Activated CD4-positive, alpha-beta T cell treated with anti-CD3 and anti-CD28 coated beads, Interleukin-2, amount 10 ng/mL, durations not matched to agents 24 days and 14 days (primary cell): ENCODE data around the gene MMGT1. TPM values are rescaled to one million over a fixed set of nuclear protein-coding genes. Genes with fewer than 3 reads are reported as not detected.

ENCODE experiments used
- DNase-seq: peaks from one replicate; pipeline ENCODE4 v3.0.0; 2022
- H3K27ac Mint-ChIP-seq: one replicate; pipeline ENCODE4 v1.8.0; 2022; ENCODE audit warnings: mild to moderate bottlenecking, mixed read lengths
- H3K27me3 Mint-ChIP-seq: one replicate; pipeline ENCODE4 v1.8.0; 2022; ENCODE audit warnings: mixed read lengths
- H3K36me3 Mint-ChIP-seq: one replicate; pipeline ENCODE4 v1.8.0; 2022; ENCODE audit warnings: low read depth, mild to moderate bottlenecking, mixed read lengths
- H3K4me1 Mint-ChIP-seq: one replicate; pipeline ENCODE4 v1.8.0; 2021; ENCODE audit warnings: mixed read lengths
- H3K4me3 Mint-ChIP-seq: one replicate; pipeline ENCODE4 v1.8.0; 2022; ENCODE audit warnings: mild to moderate bottlenecking, moderate library complexity, mixed read lengths
- H3K9me3 Mint-ChIP-seq: one replicate; pipeline ENCODE4 v1.8.0; 2021; ENCODE audit warnings: mixed read lengths
- intact Hi-C: fragments of 100-400 bp; cut with micrococcal nuclease; formaldehyde crosslinking; loops from one replicate; pipeline ENCODE4 v1.15.1; 2023
- total RNA-seq: library from RNA; stranded (reverse); gene quantifications from 2 replicates; pipeline ENCODE4 v1.2.3, GENCODE V29; 2022

The MMGT1 gene
- 27.1 and 27.4 TPM in 2 replicates for total RNA-seq

DNA sequence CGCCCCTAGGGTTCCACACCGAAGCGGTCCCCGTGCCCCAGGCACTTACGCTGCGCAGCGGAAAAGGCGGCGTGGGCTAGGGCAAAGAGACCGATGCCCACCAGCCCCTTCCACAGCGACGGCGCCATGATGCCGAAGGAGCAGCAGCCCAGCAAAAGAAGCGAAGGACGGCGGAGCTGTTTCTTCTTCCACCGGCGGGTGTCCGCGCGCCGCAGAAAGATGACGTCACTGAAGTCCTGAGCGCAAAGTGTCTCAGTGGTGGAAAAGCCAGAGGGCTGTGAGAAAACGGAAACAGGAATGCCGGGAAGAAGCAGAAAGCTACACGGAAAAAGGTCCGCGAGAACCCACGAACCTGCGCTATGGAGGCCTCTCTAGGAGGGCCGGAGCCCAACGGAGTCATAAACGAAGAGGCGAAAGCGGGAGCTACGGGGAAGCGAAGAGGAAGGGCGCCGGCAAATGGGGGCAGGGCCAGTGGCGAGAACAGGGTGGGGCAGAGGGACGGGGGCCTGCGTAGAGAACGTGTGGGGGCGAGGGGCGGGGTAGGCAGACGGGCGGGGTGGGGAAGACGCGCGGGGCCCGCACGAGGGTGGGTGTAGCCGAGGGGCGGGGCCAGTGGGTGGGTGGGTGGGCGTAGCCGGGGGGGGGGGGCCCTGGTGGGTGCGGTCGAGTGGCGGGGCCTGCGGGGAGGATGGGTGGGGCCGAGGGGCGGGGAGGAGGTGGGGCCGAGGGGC, at the start of gene MMGT1:
MMGT1 (minus strand) TSS at position 441 of the 731 bp plus-strand sequence; CDS start at position 128, 313 bp downstream.
- peak within 1 kb of the TSS; percentile 100 for H3K4me3 Mint-ChIP-seq
- intact Hi-C loops, result loop anchor here (1.0 to 10.0 kb wide), 4 partner anchors 12 to 549 kb away; partner anchors contain the start of genes HTATSF1, INTS6L, SLC9A6 and SMIM10L2A
- peaks cover 28% of the 10 kb centered on the region for H3K4me1 Mint-ChIP-seq

DNA sequence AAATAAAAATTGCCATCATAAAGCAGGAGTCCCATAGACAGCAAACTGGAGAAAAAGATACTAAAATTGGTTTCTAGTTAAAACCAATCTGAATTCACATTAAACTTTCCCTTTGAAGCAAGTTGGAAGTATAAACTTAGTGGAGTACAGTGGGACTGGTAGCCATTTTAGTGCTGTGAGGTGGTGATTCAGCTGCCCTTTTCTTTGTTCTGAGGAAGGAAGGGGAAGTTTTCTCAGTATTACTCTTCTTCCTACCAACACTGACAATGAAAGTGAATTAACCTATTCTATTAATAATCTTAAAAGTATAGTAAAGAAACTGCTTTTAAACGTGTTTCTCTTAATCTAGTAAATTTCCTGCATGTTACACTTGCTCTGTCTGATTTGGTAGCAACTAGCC, 48.1 kb upstream of the MMGT1 start:
- Mint-ChIP-seq H3K27ac (no peak overlapping the region), H3K4me1 (peaks cover 2% of the 10 kb centered on the region), H3K9me3 (no peaks in the 10 kb centered on the region), H3K4me3 (no peak overlapping the region), H3K27me3 (no peaks in the 10 kb centered on the region), H3K36me3 (peaks cover 28% of the 10 kb centered on the region)
- no peak for DNase-seq
- intact Hi-C loops, result no loop called here

More for the DNA sequence above, at the start of gene MMGT1:
- H3K9me3 Mint-ChIP-seq, result no peaks in the 10 kb centered on the region
- H3K36me3 Mint-ChIP-seq, result peaks cover 3% of the 10 kb centered on the region
- DNase-seq, result peak; percentile 93
- peak within 1 kb of the TSS; percentile 99 for H3K27ac Mint-ChIP-seq
- H3K27me3 Mint-ChIP-seq, result peaks cover 3% of the 10 kb centered on the region

DNA sequence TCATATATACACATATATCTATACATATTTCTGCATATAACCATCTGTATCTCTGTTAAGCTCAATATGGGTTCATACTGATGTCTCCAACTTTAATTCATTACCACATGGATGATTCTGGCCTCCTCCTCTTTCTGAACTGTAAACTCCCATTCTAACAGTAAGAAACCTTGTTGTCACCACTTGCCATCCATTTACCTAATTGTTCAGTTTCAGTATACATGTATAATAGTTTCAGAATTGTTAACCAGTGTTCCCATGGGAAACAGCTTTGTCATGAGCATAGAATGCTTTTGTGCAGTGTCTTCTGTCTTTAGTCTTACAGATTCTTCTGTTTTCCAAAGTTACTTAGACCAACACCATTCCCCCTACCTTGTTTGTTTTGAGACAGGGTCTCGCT, 47.4 kb upstream of the MMGT1 start:
- no peak for DNase-seq
- H3K27ac Mint-ChIP-seq, result peak overlapping the region; percentile 20
- peaks cover 28% of the 10 kb centered on the region for H3K36me3 Mint-ChIP-seq
- intact Hi-C loops, result no loop called here
- H3K4me3 Mint-ChIP-seq, result no peak overlapping the region
- H3K9me3 Mint-ChIP-seq, result no peaks in the 10 kb centered on the region
- peaks cover 2% of the 10 kb centered on the region for H3K4me1 Mint-ChIP-seq
- no peaks in the 10 kb centered on the region for H3K27me3 Mint-ChIP-seq

DNA sequence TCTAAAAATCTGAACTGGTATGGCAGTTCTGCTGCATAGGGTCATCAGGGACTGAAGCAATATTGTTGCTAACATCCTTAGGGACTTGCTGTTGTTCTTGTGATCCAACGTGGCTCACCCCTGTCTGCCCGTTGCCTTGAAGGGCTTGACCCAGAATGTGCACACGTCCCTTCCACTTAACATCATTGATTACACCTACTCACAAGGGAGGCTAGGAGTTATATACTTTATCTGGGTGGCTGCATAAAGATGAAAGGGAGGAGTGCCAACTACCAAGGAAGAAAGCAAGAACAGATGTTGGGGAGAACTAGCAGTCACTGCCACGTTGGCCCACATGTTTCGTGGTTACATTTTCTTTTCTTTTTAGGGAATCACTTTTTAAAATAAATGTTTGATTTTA, 45.4 kb upstream of the MMGT1 start:
- peaks cover 29% of the 10 kb centered on the region for H3K36me3 Mint-ChIP-seq
- no peak for DNase-seq
- no peak overlapping the region for H3K4me3 Mint-ChIP-seq
- H3K9me3 Mint-ChIP-seq, result no peaks in the 10 kb centered on the region
- H3K27ac Mint-ChIP-seq, result no peak overlapping the region
- H3K27me3 Mint-ChIP-seq, result no peaks in the 10 kb centered on the region
- peaks cover 2% of the 10 kb centered on the region for H3K4me1 Mint-ChIP-seq
- intact Hi-C loops, result no loop called here

DNA sequence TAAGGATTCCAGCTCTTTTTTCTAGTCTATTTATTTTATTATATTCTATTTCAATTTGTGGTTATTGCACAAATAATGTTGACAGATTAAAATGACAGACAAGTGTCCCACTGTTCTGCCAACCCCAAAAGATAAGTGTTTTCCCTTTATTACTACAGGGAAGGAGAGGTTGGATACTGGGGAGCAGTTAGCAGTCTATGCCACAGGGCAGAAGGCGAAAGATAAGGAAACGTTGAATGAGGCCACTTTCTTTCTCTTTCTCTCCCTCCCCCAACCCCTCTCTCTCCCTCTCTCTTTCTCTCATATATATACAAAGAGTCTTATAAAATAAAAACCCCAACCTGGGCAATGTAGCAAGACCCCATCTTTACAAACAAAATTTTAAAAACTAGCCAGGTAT, 43.1 kb upstream of the MMGT1 start:
- Mint-ChIP-seq H3K9me3 (no peaks in the 10 kb centered on the region), H3K36me3 (peaks cover 28% of the 10 kb centered on the region), H3K27me3 (no peaks in the 10 kb centered on the region), H3K4me1 (peaks cover 2% of the 10 kb centered on the region), H3K4me3 (no peak overlapping the region), H3K27ac (no peak overlapping the region)
- DNase-seq, result no peak
- intact Hi-C loops, result no loop called here

DNA sequence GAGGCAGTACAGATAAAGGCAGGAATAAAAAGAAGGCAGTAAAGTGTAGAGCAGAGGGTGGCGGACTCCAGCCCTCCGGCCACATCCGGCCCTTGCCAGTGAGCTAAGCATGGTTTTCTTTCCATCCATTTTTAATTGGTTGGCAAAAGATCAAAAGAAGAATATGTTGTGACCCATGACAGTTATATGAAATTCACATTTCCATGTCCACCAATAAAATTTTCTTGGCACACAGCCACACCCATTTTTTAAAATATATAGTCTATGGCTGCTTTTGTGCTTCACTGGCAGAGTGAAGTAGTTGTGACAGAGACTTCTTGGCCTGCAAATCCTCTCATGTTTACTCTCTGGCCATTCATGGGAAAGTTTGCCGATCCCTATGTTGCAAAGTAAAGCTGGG, 41.2 kb upstream of the MMGT1 start:
- H3K36me3 Mint-ChIP-seq, result peaks cover 20% of the 10 kb centered on the region
- no peaks in the 10 kb centered on the region for H3K9me3 Mint-ChIP-seq
- no peaks in the 10 kb centered on the region for H3K27me3 Mint-ChIP-seq
- no peak overlapping the region for H3K4me3 Mint-ChIP-seq
- no peak for DNase-seq
- no peaks in the 10 kb centered on the region for H3K4me1 Mint-ChIP-seq
- intact Hi-C loops, result no loop called here
- H3K27ac Mint-ChIP-seq, result no peak overlapping the region

DNA sequence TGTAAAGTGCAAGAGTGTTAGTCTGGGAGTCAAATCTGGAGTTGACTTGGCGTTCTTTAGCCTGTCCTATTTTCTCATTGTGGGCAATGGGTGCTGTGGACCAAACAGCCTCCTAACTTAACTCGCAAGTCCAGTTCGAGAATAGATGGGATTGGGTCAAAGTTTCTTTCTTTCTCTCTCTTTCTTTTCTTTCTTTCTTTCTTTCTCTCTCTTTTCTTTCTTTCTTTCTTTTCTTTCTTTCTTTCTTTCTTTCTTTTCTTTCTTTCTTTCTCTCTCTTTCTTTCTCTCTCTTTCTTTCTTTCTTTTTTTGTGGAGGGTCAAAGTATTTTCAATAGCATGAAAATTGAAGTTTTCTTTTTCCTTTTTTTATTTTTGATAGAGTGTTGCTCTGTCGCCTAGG, 14.5 kb upstream of the MMGT1 start:
- Mint-ChIP-seq H3K36me3 (peaks cover 12% of the 10 kb centered on the region), H3K9me3 (no peaks in the 10 kb centered on the region), H3K27me3 (no peaks in the 10 kb centered on the region), H3K27ac (no peak overlapping the region), H3K4me3 (no peak overlapping the region), H3K4me1 (peaks cover 33% of the 10 kb centered on the region)
- intact Hi-C loops, result no loop called here
- DNase-seq, result no peak

DNA sequence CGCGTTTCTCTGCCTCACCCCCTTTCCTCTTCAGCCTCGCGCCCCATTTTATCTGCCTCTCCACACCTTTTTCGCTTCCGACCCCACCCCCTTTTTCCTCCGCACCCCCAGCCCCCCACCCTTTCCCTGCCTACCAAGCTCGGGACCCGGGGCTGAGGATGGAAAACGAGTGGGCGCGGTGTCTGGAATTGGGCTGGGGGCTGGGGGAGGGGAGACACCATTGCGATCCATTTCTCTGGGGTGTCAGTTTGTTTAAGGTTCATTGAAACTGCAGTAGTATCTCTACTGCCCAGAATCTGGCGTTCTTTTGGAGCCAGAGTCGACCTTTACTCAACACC, 12.2 kb upstream of the MMGT1 start:
- Mint-ChIP-seq H3K9me3 (no peaks in the 10 kb centered on the region), H3K27ac (peak overlapping the region; percentile 85), H3K27me3 (no peaks in the 10 kb centered on the region), H3K4me1 (peaks cover 39% of the 10 kb centered on the region), H3K36me3 (peaks cover 5% of the 10 kb centered on the region), H3K4me3 (peak overlapping the region; percentile 92)
- intact Hi-C loops, result loop anchor here (1.0 kb wide), 1 partner anchor 12 kb away; no protein-coding TSS in a partner anchor
- DNase-seq, result no peak

DNA sequence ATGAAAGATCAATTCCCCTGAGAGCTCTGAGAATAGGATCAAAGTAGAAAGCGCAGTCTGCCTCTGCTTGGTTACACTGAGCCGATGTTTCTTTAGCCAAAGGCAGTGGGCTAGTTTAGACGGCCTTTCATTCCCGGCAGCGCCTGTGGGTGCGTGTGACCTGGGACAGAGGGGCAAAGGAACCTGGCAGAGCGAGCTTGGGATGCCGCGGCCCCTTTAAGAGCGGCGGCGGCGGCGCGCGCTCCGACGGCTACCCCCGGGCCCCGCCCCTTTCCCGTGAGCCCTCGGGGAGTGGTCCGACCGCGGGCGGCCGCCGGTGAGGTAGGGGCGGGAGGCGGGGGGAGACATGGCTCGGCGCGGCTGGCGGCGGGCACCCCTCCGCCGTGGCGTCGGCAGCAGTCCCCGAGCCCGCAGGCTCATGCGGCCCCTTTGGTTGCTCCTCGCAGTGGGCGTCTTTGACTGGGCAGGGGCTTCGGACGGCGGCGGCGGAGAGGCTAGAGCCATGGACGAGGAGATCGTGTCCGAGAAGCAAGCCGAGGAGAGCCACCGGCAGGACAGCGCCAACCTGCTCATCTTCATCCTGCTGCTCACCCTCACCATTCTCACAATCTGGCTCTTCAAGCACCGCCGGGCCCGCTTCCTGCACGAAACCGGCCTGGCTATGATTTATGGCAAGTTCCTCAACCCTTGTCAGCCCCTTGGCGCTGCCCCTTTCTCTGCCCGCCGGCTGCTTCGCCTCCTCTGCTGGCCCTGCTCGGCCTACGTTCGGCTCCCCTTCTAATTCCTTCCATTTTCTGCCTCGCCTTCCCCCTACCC, 11.6 kb upstream of the MMGT1 start, which contains the start of gene SLC9A6:
SLC9A6 (plus strand) TSS at position 279 of the 816 bp plus-strand sequence; CDS start at position 503, 224 bp downstream.
- Mint-ChIP-seq H3K4me1 (peaks cover 40% of the 10 kb centered on the region), H3K27ac (peak within 1 kb of the TSS; percentile 85), H3K4me3 (peak within 1 kb of the TSS; percentile 92), H3K27me3 (no peaks in the 10 kb centered on the region), H3K36me3 (peaks cover 5% of the 10 kb centered on the region), H3K9me3 (no peaks in the 10 kb centered on the region)
- DNase-seq, result peak; percentile 91
- intact Hi-C loops, result loop anchor here (1.0 kb wide), 1 partner anchor 11 kb away; no protein-coding TSS in a partner anchor

DNA sequence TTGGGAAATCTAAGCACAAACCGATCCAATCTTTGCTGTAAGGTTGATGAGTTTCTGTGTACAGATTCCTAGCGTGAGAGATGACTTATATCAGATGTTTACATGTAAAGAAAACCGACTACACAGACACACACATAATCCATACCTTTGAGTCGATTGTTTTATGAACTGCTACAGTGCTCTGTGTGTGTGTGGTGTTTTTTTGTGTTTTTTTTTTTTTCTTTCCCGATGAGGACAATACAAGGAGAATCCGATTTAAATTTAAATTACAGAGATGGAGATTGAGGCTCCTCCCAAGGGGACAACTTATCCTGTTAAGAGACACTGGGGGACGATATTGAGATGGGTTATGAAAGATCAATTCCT, 11.0 kb upstream of the MMGT1 start:
- no peak for DNase-seq
- intact Hi-C loops, result loop anchor here (1.0 kb wide), 1 partner anchor 10 kb away; no protein-coding TSS in a partner anchor
- Mint-ChIP-seq H3K27me3 (no peaks in the 10 kb centered on the region), H3K9me3 (no peaks in the 10 kb centered on the region), H3K4me1 (peaks cover 40% of the 10 kb centered on the region), H3K36me3 (peaks cover 4% of the 10 kb centered on the region), H3K4me3 (peak overlapping the region; percentile 89), H3K27ac (peak overlapping the region; percentile 77)

DNA sequence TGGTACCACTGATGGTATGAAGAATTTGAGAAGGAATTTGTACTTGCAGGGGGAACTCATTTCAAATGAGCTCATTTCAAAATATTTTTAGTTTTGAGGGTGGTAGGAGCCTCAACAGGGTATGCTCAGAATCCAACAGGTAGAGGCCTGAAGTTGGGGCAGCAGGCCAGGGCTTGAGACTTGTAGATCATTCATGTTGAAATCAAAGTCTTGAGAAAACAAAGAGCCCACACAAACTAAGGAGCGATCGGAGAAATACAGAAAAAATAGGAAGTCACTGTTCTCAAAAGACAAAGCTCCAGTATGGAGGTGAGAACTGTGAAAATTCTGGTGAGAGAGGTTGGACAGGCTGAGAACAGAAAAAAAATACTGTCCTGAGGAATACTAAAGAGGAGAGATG, 10.5 kb upstream of the MMGT1 start:
- Mint-ChIP-seq H3K36me3 (no peaks in the 10 kb centered on the region), H3K4me3 (peak overlapping the region; percentile 89), H3K27ac (peak overlapping the region; percentile 77), H3K27me3 (no peaks in the 10 kb centered on the region), H3K4me1 (peaks cover 40% of the 10 kb centered on the region), H3K9me3 (no peaks in the 10 kb centered on the region)
- intact Hi-C loops, result no loop called here
- no peak for DNase-seq

DNA sequence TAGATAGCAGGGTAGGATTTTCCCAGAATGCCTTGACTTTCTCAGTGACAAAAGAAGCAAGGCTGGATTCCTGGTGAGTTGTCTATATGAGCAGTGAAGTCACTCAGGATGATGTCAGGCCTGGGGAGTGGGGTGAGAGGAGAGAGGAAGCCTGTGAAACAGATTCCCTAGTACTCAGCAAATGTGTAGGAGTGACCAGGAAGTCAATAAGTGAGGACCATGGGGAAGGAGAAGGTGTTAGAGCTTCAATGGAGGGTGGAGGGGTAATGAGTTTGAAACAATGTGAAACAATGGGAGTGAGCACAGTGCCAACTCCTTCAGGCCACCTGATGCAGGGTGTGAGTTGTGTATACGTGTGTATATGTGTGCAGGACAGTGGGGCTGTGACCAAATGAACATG, 9.1 kb upstream of the MMGT1 start:
- Mint-ChIP-seq H3K27me3 (no peaks in the 10 kb centered on the region), H3K27ac (peak overlapping the region; percentile 77), H3K36me3 (no peaks in the 10 kb centered on the region), H3K4me1 (peaks cover 43% of the 10 kb centered on the region), H3K4me3 (peak overlapping the region; percentile 89), H3K9me3 (no peaks in the 10 kb centered on the region)
- intact Hi-C loops, result no loop called here
- no peak for DNase-seq

DNA sequence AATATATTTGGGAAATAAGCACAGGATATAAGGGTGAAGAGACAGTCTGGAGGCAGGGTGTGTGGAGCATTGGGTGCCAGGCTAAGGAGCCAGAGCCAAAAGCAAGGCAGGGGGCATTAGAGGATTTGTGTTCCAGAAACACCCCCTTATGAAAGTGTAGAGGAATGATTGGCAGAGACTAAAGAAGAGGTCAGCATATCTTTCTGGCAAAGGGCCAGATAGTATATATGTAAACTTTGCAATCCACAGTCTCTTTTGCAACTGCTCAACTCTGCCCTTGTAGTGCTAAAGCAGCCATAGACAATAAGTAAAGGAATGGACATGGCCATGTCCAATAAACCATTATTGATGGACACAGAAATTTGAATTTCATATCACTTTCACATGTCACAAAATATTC, 7.9 kb upstream of the MMGT1 start:
- H3K27me3 Mint-ChIP-seq, result no peaks in the 10 kb centered on the region
- intact Hi-C loops, result no loop called here
- H3K27ac Mint-ChIP-seq, result no peak overlapping the region
- H3K36me3 Mint-ChIP-seq, result no peaks in the 10 kb centered on the region
- DNase-seq, result no peak
- no peaks in the 10 kb centered on the region for H3K9me3 Mint-ChIP-seq
- H3K4me3 Mint-ChIP-seq, result no peak overlapping the region
- peaks cover 42% of the 10 kb centered on the region for H3K4me1 Mint-ChIP-seq

DNA sequence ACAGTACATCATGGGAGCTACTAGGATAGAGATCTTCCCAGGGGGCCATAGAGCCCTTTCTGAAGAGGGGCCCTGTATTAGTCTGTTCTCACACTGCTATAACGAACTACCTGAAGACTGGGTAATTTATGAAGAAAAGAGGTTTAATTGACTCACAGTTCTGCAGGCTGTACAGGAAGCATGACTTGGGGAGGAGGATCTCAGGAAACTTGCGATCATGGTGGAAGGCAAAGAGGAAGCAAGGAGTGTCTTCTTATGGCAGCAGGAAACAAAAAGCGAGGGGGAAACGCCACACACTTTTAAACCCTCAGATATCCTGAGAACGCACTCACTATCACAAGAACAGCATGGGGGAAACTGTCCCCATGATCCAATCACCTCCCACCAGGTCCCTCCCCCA, 7.2 kb upstream of the MMGT1 start:
- Mint-ChIP-seq H3K4me3 (no peak overlapping the region), H3K9me3 (no peaks in the 10 kb centered on the region), H3K27me3 (no peaks in the 10 kb centered on the region), H3K36me3 (no peaks in the 10 kb centered on the region), H3K4me1 (peaks cover 38% of the 10 kb centered on the region), H3K27ac (no peak overlapping the region)
- intact Hi-C loops, result no loop called here
- DNase-seq, result no peak
